Measurements from ENCODE around the gene CELA3B. TPM values are rescaled to one million over a fixed set of nuclear protein-coding genes. Genes with fewer than 3 reads are reported as not detected.
A peak's percentile ranks its signal among the peaks of the same experiment; 100 is the strongest.
"Not testable (repeated sequence)": the region's sequence is repeated elsewhere in the genome, so short reads cannot be mapped to it uniquely, and the experiment has no call there.

Gene CELA3B
- total and polyA plus RNA-seq, 7 donors: 0.20 to 6.9 (median 6.0) TPM; not detected in 4

- not testable (repeated sequence) for H3K27me3 ChIP-seq, H3K36me3 ChIP-seq, H3K9me3 ChIP-seq
- H3K27ac ChIP-seq: peak overlapping the region; percentile 92 to 99 (median 96)
- WGBS, 2 donors: 81 to 83% methylated on average over 19 of the region's 19 CpGs
- H3K4me1 ChIP-seq: peaks cover 3 to 71% (median 65%) of the 10 kb centered on the region in 4 donors
- peak; percentile 76 for DNase-seq
- intact Hi-C loops (cut with DNase I): loop anchor here (2.0 to 10.0 kb wide), 2 partner anchors 46 to 78 kb away; no protein-coding TSS in a partner anchor
- TF ChIP-seq EP300 (IDR thresholded peaks at IDR 0.05): peak in 2 of 4 donors; percentile 36 to 65
- peak in 3 of 4 donors; percentile 30 to 59 (median 33) for TF ChIP-seq POLR2AphosphoS5 (IDR thresholded peaks at IDR 0.05)
- H3K4me3 ChIP-seq: peak overlapping the region in 1 of 4 donors; percentile 3
Observed at GRCh38 chr1:21942959-21943640, 33.7 kb upstream of the CELA3B start.

DNA sequence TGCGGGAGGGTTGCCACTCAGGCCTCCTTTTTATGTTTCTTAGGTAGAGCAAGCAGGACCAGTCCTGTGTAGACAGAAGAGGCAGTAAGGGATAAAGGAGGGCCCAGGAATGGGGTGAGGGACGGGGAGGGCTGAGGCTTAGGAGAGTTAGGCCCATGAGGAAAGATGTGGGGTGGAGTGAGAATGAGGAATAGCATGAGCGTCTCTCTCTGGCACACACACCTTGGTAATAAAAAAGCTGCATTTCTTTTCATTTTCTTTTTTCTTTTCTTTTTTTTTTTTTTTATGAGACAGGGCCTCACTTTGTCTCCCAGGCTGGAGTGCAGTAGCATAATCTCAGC, 32.1 kb upstream of the CELA3B start:
- H3K36me3 ChIP-seq: no peaks in the 10 kb centered on the region
- WGBS, 2 donors: 59 to 72% methylated on average over 3 of the region's 3 CpGs
- no peaks in the 10 kb centered on the region for H3K27me3 ChIP-seq
- no peak overlapping the region for H3K4me3 ChIP-seq
- H3K9me3 ChIP-seq: no peaks in the 10 kb centered on the region
- peaks cover 3 to 56% (median 49%) of the 10 kb centered on the region in 4 donors for H3K4me1 ChIP-seq
- intact Hi-C loops (cut with DNase I): loop anchor here (10.0 kb wide), 1 partner anchor 80 kb away; no protein-coding TSS in a partner anchor
- DNase-seq: no peak
- peak overlapping the region; percentile 92 to 99 (median 96) for H3K27ac ChIP-seq
- TF ChIP-seq POLR2AphosphoS5 (IDR thresholded peaks at IDR 0.05) (no peak), POLR2A (IDR thresholded peaks at IDR 0.05) (no peak), EP300 (IDR thresholded peaks at IDR 0.05) (no peak)
- TF ChIP-seq, protein P1, sequence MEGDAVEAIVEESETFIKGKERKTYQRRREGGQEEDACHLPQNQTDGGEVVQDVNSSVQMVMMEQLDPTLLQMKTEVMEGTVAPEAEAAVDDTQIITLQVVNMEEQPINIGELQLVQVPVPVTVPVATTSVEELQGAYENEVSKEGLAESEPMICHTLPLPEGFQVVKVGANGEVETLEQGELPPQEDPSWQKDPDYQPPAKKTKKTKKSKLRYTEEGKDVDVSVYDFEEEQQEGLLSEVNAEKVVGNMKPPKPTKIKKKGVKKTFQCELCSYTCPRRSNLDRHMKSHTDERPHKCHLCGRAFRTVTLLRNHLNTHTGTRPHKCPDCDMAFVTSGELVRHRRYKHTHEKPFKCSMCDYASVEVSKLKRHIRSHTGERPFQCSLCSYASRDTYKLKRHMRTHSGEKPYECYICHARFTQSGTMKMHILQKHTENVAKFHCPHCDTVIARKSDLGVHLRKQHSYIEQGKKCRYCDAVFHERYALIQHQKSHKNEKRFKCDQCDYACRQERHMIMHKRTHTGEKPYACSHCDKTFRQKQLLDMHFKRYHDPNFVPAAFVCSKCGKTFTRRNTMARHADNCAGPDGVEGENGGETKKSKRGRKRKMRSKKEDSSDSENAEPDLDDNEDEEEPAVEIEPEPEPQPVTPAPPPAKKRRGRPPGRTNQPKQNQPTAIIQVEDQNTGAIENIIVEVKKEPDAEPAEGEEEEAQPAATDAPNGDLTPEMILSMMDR (IDR thresholded peaks at IDR 0.05): no peak

GRCh38 chr1:21946836-21947587, 29.8 kb upstream of the CELA3B start:
- Histone ChIP-seq H3K4me1 (peaks cover 3 to 33% (median 28%) of the 10 kb centered on the region in 4 donors), H3K36me3 (no peaks in the 10 kb centered on the region), H3K27ac (peak overlapping the region in 3 of 4 donors; percentile 33 to 46 (median 46)), H3K4me3 (no peak overlapping the region), H3K27me3 (no peaks in the 10 kb centered on the region), H3K9me3 (no peaks in the 10 kb centered on the region)
- no peak for TF ChIP-seq POLR2AphosphoS5 (IDR thresholded peaks at IDR 0.05)
- TF ChIP-seq, protein P1 (IDR thresholded peaks at IDR 0.05): no peak
- TF ChIP-seq POLR2A (IDR thresholded peaks at IDR 0.05): no peak
- TF ChIP-seq EP300 (IDR thresholded peaks at IDR 0.05): no peak
- no peak for DNase-seq
- intact Hi-C loops (cut with DNase I): loop anchor here (10.0 kb wide), 1 partner anchor 82 kb away; no protein-coding TSS in a partner anchor
- WGBS, 2 donors: 68 to 79% methylated on average over 11 of the region's 11 CpGs

DNA sequence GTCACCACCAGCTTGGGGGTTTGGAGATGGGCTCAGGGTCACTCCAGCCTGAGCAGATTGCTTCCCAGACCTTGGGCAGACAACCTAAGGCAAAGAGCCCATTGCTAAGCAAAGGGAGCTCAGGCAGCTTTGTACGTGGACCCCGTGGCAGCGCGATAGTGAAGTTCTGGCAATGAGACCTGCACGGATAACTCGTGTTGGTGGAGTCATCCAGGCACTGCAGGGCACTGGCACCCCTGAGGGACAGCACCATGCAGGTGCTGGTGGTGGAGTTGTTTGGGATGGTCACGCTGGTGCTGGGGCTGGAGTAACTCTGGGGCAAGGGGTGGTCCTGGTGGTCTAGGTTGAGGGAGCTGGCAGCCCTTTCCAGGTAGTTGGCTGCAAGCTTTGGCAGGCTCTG, 26.1 kb upstream of the CELA3B start:
- no peaks in the 10 kb centered on the region for H3K36me3 ChIP-seq
- 94 to 96% methylated on average over 7 of the region's 7 CpGs for WGBS, 2 donors
- intact Hi-C loops (cut with DNase I): no loop called here
- no peaks in the 10 kb centered on the region for H3K27me3 ChIP-seq
- no peak overlapping the region for H3K4me3 ChIP-seq
- TF ChIP-seq, protein P1 (IDR thresholded peaks at IDR 0.05): no peak
- no peak for TF ChIP-seq POLR2A (IDR thresholded peaks at IDR 0.05)
- TF ChIP-seq EP300 (IDR thresholded peaks at IDR 0.05): no peak
- no peak for TF ChIP-seq POLR2AphosphoS5 (IDR thresholded peaks at IDR 0.05)
- peaks cover 0 to 9% (median 6%) of the 10 kb centered on the region in 4 donors for H3K4me1 ChIP-seq
- no peaks in the 10 kb centered on the region for H3K9me3 ChIP-seq
- H3K27ac ChIP-seq: no peak overlapping the region
- no peak for DNase-seq

GRCh38 chr1:21951226-21951870, 25.5 kb upstream of the CELA3B start:
- TF ChIP-seq EP300 (IDR thresholded peaks at IDR 0.05): no peak
- TF ChIP-seq, protein P1 (IDR thresholded peaks at IDR 0.05): no peak
- no peak for TF ChIP-seq POLR2AphosphoS5 (IDR thresholded peaks at IDR 0.05)
- no peak for TF ChIP-seq POLR2A (IDR thresholded peaks at IDR 0.05)
- Histone ChIP-seq H3K4me1 (peaks cover 0 to 15% (median 12%) of the 10 kb centered on the region in 4 donors), H3K4me3 (no peak overlapping the region), H3K36me3 (no peaks in the 10 kb centered on the region), H3K27ac (no peak overlapping the region), H3K9me3 (no peaks in the 10 kb centered on the region), H3K27me3 (no peaks in the 10 kb centered on the region)
- WGBS, 2 donors: 87 to 89% methylated on average over 12 of the region's 12 CpGs
- intact Hi-C loops (cut with DNase I): no loop called here
- no peak for DNase-seq

All from sigmoid colon (tissue), 7 donors.